GM10847 (cell line): ENCODE results near the gene STAT5A.

Experiments
- POLR2A ChIP-seq: IDR thresholded peaks from 2 replicates; pipeline ENCODE4 v1.6.1; 2011; ENCODE audit not compliant: insufficient read length; ENCODE audit errors: extremely low read depth

The STAT5A gene

GRCh38 chr17:42266918-42267766, 21.2 kb upstream of the STAT5A start:
- TF ChIP-seq POLR2A: no peak

- no peak for TF ChIP-seq POLR2A
Observed at GRCh38 chr17:42268236-42268635, 20.1 kb upstream of the STAT5A start.

- no peak for TF ChIP-seq POLR2A
Observed at GRCh38 chr17:42270170-42270535, 18.1 kb upstream of the STAT5A start.

GRCh38 chr17:42270596-42270995, 17.7 kb upstream of the STAT5A start:
- no peak for TF ChIP-seq POLR2A

GRCh38 chr17:42271006-42271778, 17.1 kb upstream of the STAT5A start:
- TF ChIP-seq POLR2A: no peak

GRCh38 chr17:42271779-42272035, 16.6 kb upstream of the STAT5A start:
- TF ChIP-seq POLR2A: no peak

- no peak for TF ChIP-seq POLR2A
Observed at GRCh38 chr17:42272162-42272907, 16.0 kb upstream of the STAT5A start.

GRCh38 chr17:42273474-42274252, 14.6 kb upstream of the STAT5A start:
- no peak for TF ChIP-seq POLR2A

GRCh38 chr17:42274253-42274542, 14.1 kb upstream of the STAT5A start:
- TF ChIP-seq POLR2A: no peak

- TF ChIP-seq POLR2A: no peak
Observed at GRCh38 chr17:42274812-42275526, 13.3 kb upstream of the STAT5A start.

- no peak for TF ChIP-seq POLR2A
Observed at GRCh38 chr17:42275527-42276358, 12.6 kb upstream of the STAT5A start.

GRCh38 chr17:42276359-42276608, 12.0 kb upstream of the STAT5A start, which contains the start of gene STAT5B:
TSS of gene STAT5B (minus strand) at chr17:42276391. CDS start at chr17:42232127, 44,264 bp downstream.
- TF ChIP-seq POLR2A: peak; percentile 67

GRCh38 chr17:42276609-42277341, 11.5 kb upstream of the STAT5A start:
- TF ChIP-seq POLR2A: no peak
